Left ventricle myocardium inferior (tissue), 1 donor: ENCODE measurements around the gene LRRC10B. TPM values are rescaled to one million over a fixed set of nuclear protein-coding genes. Genes with fewer than 3 reads are reported as not detected.

Experiments
- DNase-seq: peaks from one replicate; pipeline ENCODE4 v3.0.0-alpha.2; 2020
- H3K27ac ChIP-seq: fragments of 200-600 bp; replicated peaks from 2 replicates; pipeline ENCODE4 v1.8.0; 2021
- H3K27me3 ChIP-seq: fragments of 200-600 bp; 2 replicates; pipeline ENCODE4 v1.8.0; 2021; ENCODE audit warnings: low read depth
- H3K36me3 ChIP-seq: fragments of 200-600 bp; 2 replicates; pipeline ENCODE4 v1.8.0; 2021
- H3K4me1 ChIP-seq: fragments of 200-600 bp; 2 replicates; pipeline ENCODE4 v1.8.0; 2021
- H3K4me3 ChIP-seq: fragments of 200-600 bp; 2 replicates; pipeline ENCODE4 v1.8.0; 2021; ENCODE audit warnings: mild to moderate bottlenecking, moderate library complexity
- H3K9me3 ChIP-seq: fragments of 200-600 bp; replicated peaks from 2 replicates; pipeline ENCODE4 v1.8.0; 2021
- intact Hi-C: fragments of 100-400 bp; cut with micrococcal nuclease; formaldehyde crosslinking; loops from one replicate; pipeline ENCODE4 v1.11.0; 2022
- microRNA-seq: library from miRNA; unstranded; fragments of <30 nt; microRNA quantifications from one replicate; pipeline ENCODE4 v1.2.0, GENCODE V29; 2020
- total RNA-seq: library from RNA; stranded (reverse); fragmentation: NEBNext Ultra II Directional; extraction: Animal tissue kit (Norgen Biotek cat#: 25700); gene quantifications from one replicate; pipeline ENCODE4 v1.2.1, GENCODE V29; 2021
- TF ChIP-seq, protein P1 (sequence below): fragments of 200-600 bp; IDR thresholded peaks from 2 replicates; pipeline ENCODE4 v1.8.0; 2021; ENCODE audit warnings: antibody characterized with exemption, mild to moderate bottlenecking, borderline replicate concordance
- donor health status: DM: no; HTN: yes; CAD: no; lungs with severe emphysema.

Gene LRRC10B
- total RNA-seq, 1 donor from 2014 or later: 0.88 TPM

DNA sequence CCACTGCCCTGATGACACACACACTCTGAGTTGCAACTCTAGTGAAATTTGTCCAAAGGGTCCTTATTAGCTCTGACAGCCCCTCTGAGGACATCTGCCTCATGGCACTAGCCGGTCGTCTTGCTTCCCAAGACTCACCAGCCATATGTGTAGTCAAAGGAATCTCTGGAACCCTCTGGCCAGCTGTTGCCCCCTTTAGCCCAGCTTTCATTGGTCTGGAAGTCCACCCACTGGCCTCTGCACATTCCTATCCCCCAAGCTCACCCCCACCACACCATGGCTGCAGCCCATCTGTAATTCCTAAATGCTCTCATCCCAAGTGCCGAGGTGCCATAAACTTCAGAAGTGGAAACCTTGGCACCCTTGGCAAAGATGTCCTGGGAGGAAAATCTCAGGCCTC lies 48.1 kb downstream of the LRRC10B start:
- intact Hi-C loops: no loop called here
- TF ChIP-seq, protein P1, sequence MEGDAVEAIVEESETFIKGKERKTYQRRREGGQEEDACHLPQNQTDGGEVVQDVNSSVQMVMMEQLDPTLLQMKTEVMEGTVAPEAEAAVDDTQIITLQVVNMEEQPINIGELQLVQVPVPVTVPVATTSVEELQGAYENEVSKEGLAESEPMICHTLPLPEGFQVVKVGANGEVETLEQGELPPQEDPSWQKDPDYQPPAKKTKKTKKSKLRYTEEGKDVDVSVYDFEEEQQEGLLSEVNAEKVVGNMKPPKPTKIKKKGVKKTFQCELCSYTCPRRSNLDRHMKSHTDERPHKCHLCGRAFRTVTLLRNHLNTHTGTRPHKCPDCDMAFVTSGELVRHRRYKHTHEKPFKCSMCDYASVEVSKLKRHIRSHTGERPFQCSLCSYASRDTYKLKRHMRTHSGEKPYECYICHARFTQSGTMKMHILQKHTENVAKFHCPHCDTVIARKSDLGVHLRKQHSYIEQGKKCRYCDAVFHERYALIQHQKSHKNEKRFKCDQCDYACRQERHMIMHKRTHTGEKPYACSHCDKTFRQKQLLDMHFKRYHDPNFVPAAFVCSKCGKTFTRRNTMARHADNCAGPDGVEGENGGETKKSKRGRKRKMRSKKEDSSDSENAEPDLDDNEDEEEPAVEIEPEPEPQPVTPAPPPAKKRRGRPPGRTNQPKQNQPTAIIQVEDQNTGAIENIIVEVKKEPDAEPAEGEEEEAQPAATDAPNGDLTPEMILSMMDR: no peak
- Histone ChIP-seq H3K4me1 (peaks cover 18% of the 10 kb centered on the region), H3K27ac (no peak overlapping the region), H3K9me3 (no peaks in the 10 kb centered on the region), H3K36me3 (no peaks in the 10 kb centered on the region), H3K4me3 (no peak overlapping the region), H3K27me3 (peaks cover 15% of the 10 kb centered on the region)
- DNase-seq: no peak

Small RNA genes within 50 kb of the gene (microRNA-seq; reads per million reads assigned to microRNA genes)
- gene MIR4488: not detected

Other genes with a start within 250 kb of the LRRC10B start
- gene VWCE, start 213.4 kb upstream of the LRRC10B start, total RNA-seq: 0.77 TPM
- gene DDB1, start 175.6 kb upstream of the LRRC10B start, total RNA-seq: 128 TPM
- gene TKFC, start 175.5 kb upstream of the LRRC10B start, total RNA-seq: 17.8 TPM
- 10.5 TPM for gene CYB561A3, start 146.9 kb upstream of the LRRC10B start, total RNA-seq
- 20.9 TPM for gene TMEM138, start 146.4 kb upstream of the LRRC10B start, total RNA-seq
- gene TMEM216, start 116.2 kb upstream of the LRRC10B start, total RNA-seq: 4.9 TPM
- 39.9 TPM for gene CPSF7, start 78.8 kb upstream of the LRRC10B start, total RNA-seq
- 38.1 TPM for gene SDHAF2, start 78.6 kb upstream of the LRRC10B start, total RNA-seq
- gene SYT7, start 72.3 kb downstream of the LRRC10B start, total RNA-seq: 18.9 TPM
- gene DAGLA, start 171.6 kb downstream of the LRRC10B start, total RNA-seq: 3.2 TPM
- 0.14 TPM for gene MYRF, start 243.9 kb downstream of the LRRC10B start, total RNA-seq